ENCODE data around the gene CAP2.
A peak's percentile ranks its signal among the peaks of the same experiment; 100 is the strongest.

CAP2 gene

GRCh38 chr6:17504005-17504404 lies 110.6 kb downstream of the CAP2 start:
- H3F3A ChIP-seq (ENCODE audit: control insufficient read depth, insufficient read depth), result no peaks in the 10 kb centered on the region
- 0 out of 2 replicates have a peak, but pooled peaks cover 4% of the 10 kb centered on the region for H3K27me3 ChIP-seq (ENCODE audit: control insufficient read depth, low read length)
- H3K4me3 ChIP-seq (ENCODE audit: low read length), result no peak overlapping the region
- no peaks in the 10 kb centered on the region for H3K36me3 ChIP-seq (ENCODE audit: control insufficient read depth, low read length)
- H3K9me2 ChIP-seq (replicated peaks; ENCODE audit: control insufficient read depth, low read length), result no peaks in the 10 kb centered on the region
- H3K9me3 ChIP-seq (ENCODE audit: control insufficient read depth, insufficient read depth, low read length), result no peaks in the 10 kb centered on the region
- TF ChIP-seq, protein P1, sequence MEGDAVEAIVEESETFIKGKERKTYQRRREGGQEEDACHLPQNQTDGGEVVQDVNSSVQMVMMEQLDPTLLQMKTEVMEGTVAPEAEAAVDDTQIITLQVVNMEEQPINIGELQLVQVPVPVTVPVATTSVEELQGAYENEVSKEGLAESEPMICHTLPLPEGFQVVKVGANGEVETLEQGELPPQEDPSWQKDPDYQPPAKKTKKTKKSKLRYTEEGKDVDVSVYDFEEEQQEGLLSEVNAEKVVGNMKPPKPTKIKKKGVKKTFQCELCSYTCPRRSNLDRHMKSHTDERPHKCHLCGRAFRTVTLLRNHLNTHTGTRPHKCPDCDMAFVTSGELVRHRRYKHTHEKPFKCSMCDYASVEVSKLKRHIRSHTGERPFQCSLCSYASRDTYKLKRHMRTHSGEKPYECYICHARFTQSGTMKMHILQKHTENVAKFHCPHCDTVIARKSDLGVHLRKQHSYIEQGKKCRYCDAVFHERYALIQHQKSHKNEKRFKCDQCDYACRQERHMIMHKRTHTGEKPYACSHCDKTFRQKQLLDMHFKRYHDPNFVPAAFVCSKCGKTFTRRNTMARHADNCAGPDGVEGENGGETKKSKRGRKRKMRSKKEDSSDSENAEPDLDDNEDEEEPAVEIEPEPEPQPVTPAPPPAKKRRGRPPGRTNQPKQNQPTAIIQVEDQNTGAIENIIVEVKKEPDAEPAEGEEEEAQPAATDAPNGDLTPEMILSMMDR (IDR thresholded peaks at IDR 0.05; ENCODE audit: low read depth, low read length, poor library complexity, severe bottlenecking), result no peak
- no peak for TF ChIP-seq EZH2phosphoT487 (IDR thresholded peaks at IDR 0.05; ENCODE audit: borderline replicate concordance, low read length)
- no peak overlapping the region for H3K4me2 ChIP-seq (ENCODE audit: low read length)
- no peaks in the 10 kb centered on the region for H3K4me1 ChIP-seq (ENCODE audit: control insufficient read depth, low read length)
- no peaks in the 10 kb centered on the region for H4K20me1 ChIP-seq (ENCODE audit: control insufficient read depth, insufficient read depth, low read depth, low read length)
- H3K79me2 ChIP-seq (ENCODE audit: control insufficient read depth, low read length), result no peaks in the 10 kb centered on the region
- H3K27ac ChIP-seq (ENCODE audit: low read depth, low read length), result no peak overlapping the region

DNA sequence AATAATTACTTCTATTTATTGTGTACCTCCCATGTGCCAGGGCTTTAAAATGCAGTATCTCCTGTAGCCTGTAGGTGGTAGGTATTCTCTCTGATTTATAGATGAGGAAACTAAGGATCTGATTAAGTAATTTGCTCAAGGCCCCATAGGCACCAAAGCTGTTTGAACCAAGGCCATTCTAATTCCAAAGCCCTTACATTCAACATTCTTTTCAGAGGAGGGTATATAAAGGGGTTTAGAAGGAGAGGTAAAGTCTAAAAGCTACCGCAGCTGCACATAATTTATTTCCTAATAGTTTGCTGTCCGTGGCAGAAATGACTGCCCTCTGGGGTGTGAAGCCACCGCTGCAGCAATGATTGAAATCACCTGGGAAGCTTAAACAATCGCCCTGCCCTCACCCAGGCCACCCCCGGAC lies 111.7 kb downstream of the CAP2 start:
- Histone ChIP-seq H3K4me3 (ENCODE audit: low read length) (no peak overlapping the region), H3K79me2 (ENCODE audit: control insufficient read depth, low read length) (no peaks in the 10 kb centered on the region), H3K4me2 (ENCODE audit: low read length) (no peak overlapping the region), H3K36me3 (ENCODE audit: control insufficient read depth, low read length) (no peaks in the 10 kb centered on the region), H4K20me1 (ENCODE audit: control insufficient read depth, insufficient read depth, low read depth, low read length) (no peaks in the 10 kb centered on the region), H3K27me3 (ENCODE audit: control insufficient read depth, low read length) (0 out of 2 replicates have a peak, but pooled peaks cover 4% of the 10 kb centered on the region), H3K9me2 (replicated peaks; ENCODE audit: control insufficient read depth, low read length) (no peaks in the 10 kb centered on the region), H3K4me1 (ENCODE audit: control insufficient read depth, low read length) (no peaks in the 10 kb centered on the region), H3K27ac (ENCODE audit: low read depth, low read length) (no peak overlapping the region), H3F3A (ENCODE audit: control insufficient read depth, insufficient read depth) (no peaks in the 10 kb centered on the region), H3K9me3 (ENCODE audit: control insufficient read depth, insufficient read depth, low read length) (no peaks in the 10 kb centered on the region)
- TF ChIP-seq, protein P1 (IDR thresholded peaks at IDR 0.05; ENCODE audit: low read depth, low read length, poor library complexity, severe bottlenecking), result peak; percentile 35
- no peak for TF ChIP-seq EZH2phosphoT487 (IDR thresholded peaks at IDR 0.05; ENCODE audit: borderline replicate concordance, low read length)

GRCh38 chr6:17505767-17506280 lies 112.4 kb downstream of the CAP2 start:
- Histone ChIP-seq H3K9me2 (replicated peaks; ENCODE audit: control insufficient read depth, low read length) (no peaks in the 10 kb centered on the region), H3F3A (ENCODE audit: control insufficient read depth, insufficient read depth) (no peaks in the 10 kb centered on the region), H3K9me3 (ENCODE audit: control insufficient read depth, insufficient read depth, low read length) (no peaks in the 10 kb centered on the region), H3K4me1 (ENCODE audit: control insufficient read depth, low read length) (no peaks in the 10 kb centered on the region), H4K20me1 (ENCODE audit: control insufficient read depth, insufficient read depth, low read depth, low read length) (no peaks in the 10 kb centered on the region), H3K79me2 (ENCODE audit: control insufficient read depth, low read length) (no peaks in the 10 kb centered on the region), H3K4me3 (ENCODE audit: low read length) (no peak overlapping the region), H3K27ac (ENCODE audit: low read depth, low read length) (no peak overlapping the region), H3K27me3 (ENCODE audit: control insufficient read depth, low read length) (0 out of 2 replicates have a peak, but pooled peaks cover 4% of the 10 kb centered on the region), H3K36me3 (ENCODE audit: control insufficient read depth, low read length) (no peaks in the 10 kb centered on the region), H3K4me2 (ENCODE audit: low read length) (no peak overlapping the region)
- TF ChIP-seq EZH2phosphoT487 (IDR thresholded peaks at IDR 0.05; ENCODE audit: borderline replicate concordance, low read length), result no peak
- TF ChIP-seq, protein P1 (IDR thresholded peaks at IDR 0.05; ENCODE audit: low read depth, low read length, poor library complexity, severe bottlenecking), result no peak

Measured in DOHH2 (cell line).